K562 (cell line): ENCODE data around the gene NDC1. TPM values are rescaled to one million over a fixed set of nuclear protein-coding genes. Genes with fewer than 3 reads are reported as not detected.

Source experiments
- ATAC-seq: fragments of 200-7000 bp; cut with Tn5 transposase; 3 replicates; pipeline ENCODE4 v1.9.1; 2020; ENCODE audit warnings: moderate library complexity
- BruUV-seq: library from RNA; stranded (reverse); fragments of 400-500 nt; replicated peaks from 2 replicates; lab custom pipeline; 2021; lab: Mats Ljungman, UMichigan
- CTCF ChIA-PET: fragments of 300-600 bp; formaldehyde crosslinking; extraction: SDS; loops from one replicate; lab custom pipeline; 2021; ENCODE audit warnings: low intra/inter-chr PET ratio; lab: Yijun Ruan, JAX
- POLR2A ChIA-PET: fragments of 300-600, 350-650 bp; sonication (Branson Sonifier 250); formaldehyde crosslinking; extraction: SDS; loops from one replicate; lab custom pipeline; 2021; ENCODE audit warnings: antibody characterized with exemption, inconsistent platforms; lab: Yijun Ruan, JAX
- DNase-seq, 4 experiments: peaks; one replicate each; pipeline versions ENCODE4 v3.0.0 to v3.0.0-alpha.2; 2011 to 2018; ENCODE audit warnings: low spot score in 3 of 4, mixed read lengths in 3 of 4; ENCODE audit errors: extremely low read depth in 1 of 4
- FAIRE-seq: peaks from 2 replicates; lab custom pipeline; 2011; peaks lifted over from hg19 to GRCh38; lab: Jason Lieb, UNC
- H2AFZ ChIP-seq: 2 replicates; pipeline ENCODE4 v1.6.0; 2011; ENCODE audit warnings: low read depth, low read length, control low read depth, inconsistent platforms
- H3K27ac ChIP-seq: fragments of 200-600 bp; 3 replicates; pipeline ENCODE4 v1.8.0; 2011; ENCODE audit warnings: low read depth, mild to moderate bottlenecking, control low read depth, inconsistent platforms, low read length, moderate library complexity, mixed read lengths; ENCODE audit errors: extremely low read depth
- H3K27me3 ChIP-seq, 2 experiments: fragments of 300-600 bp in 1 of 2; 2 replicates in 1 of 2; 3 replicates in 1 of 2; pipeline versions ENCODE4 v1.6.0 to v1.8.0; 2011; ENCODE audit warnings: inconsistent platforms in 2 of 2, low read length in 2 of 2, mild to moderate bottlenecking in 1 of 2, mixed read lengths in 1 of 2, moderate library complexity in 1 of 2; ENCODE audit not compliant: control insufficient read depth in 2 of 2, insufficient read depth in 2 of 2
- H3K36me3 ChIP-seq: fragments of 300-600 bp; 3 replicates; pipeline ENCODE4 v1.8.0; 2011; ENCODE audit warnings: mild to moderate bottlenecking, low read length, inconsistent platforms; ENCODE audit not compliant: control insufficient read depth, insufficient read depth
- H3K4me1 ChIP-seq, 2 experiments: fragments of 200-600 bp in 1 of 2; replicated peaks in 1 of 2; 2 replicates in 1 of 2; 3 replicates in 1 of 2; pipeline versions ENCODE4 v1.5.1 to v1.8.0; 2011; ENCODE audit warnings: inconsistent platforms in 2 of 2, low read length in 2 of 2, mild to moderate bottlenecking in 1 of 2, mixed read lengths in 1 of 2, moderate library complexity in 1 of 2; ENCODE audit not compliant: control insufficient read depth in 2 of 2, insufficient read depth in 2 of 2
- H3K4me2 ChIP-seq: 2 replicates; pipeline ENCODE4 v1.6.1; 2011; ENCODE audit warnings: low read length, control low read depth, inconsistent platforms, mixed read lengths; ENCODE audit not compliant: insufficient read depth
- H3K4me3 ChIP-seq: fragments of 200-600 bp; sonication (generic), shearing (Covaris generic); 2 replicates; pipeline ENCODE4 v1.5.1; 2016; ENCODE audit warnings: control low read depth, inconsistent platforms
- H3K79me2 ChIP-seq: fragments of 200-600 bp; 3 replicates; pipeline ENCODE4 v1.8.0; 2011; ENCODE audit warnings: low read length, inconsistent platforms; ENCODE audit not compliant: control insufficient read depth, insufficient read depth
- H3K9ac ChIP-seq, 2 experiments: 2 replicates each; pipeline versions ENCODE4 v1.6.0 to v1.6.1; 2011; ENCODE audit warnings: low read depth in 2 of 2, low read length in 2 of 2, control low read depth in 1 of 2, inconsistent platforms in 1 of 2, mild to moderate bottlenecking in 1 of 2, mixed read lengths in 1 of 2; ENCODE audit not compliant: insufficient read depth in 1 of 2
- H3K9me1 ChIP-seq: one replicate; pipeline ENCODE4 v1.6.0; 2011; ENCODE audit warnings: inconsistent platforms, mild to moderate bottlenecking, low read length, moderate library complexity; ENCODE audit not compliant: control insufficient read depth, insufficient read depth
- H3K9me3 ChIP-seq: replicated peaks from 2 replicates; pipeline ENCODE4 v1.5.1; 2011; ENCODE audit warnings: low read depth, low read length, inconsistent platforms; ENCODE audit not compliant: control insufficient read depth, insufficient read depth
- H4K20me1 ChIP-seq: replicated peaks from 2 replicates; pipeline ENCODE4 v1.6.1; 2011; ENCODE audit warnings: low read length, inconsistent platforms, mixed read lengths; ENCODE audit not compliant: control insufficient read depth, insufficient read depth
- ATF1 ChIP-seq, 2 experiments: fragments of 450-650 bp in 1 of 2; IDR thresholded peaks; 2 replicates each; pipeline ENCODE4 v1.6.1; 2016; ENCODE audit warnings: missing compliant biosample characterization in 1 of 2, missing genetic modification characterization in 1 of 2
- CC2D1A ChIP-seq: fragments of 450-650 bp; IDR thresholded peaks from 2 replicates; pipeline ENCODE4 v1.6.1; 2017; ENCODE audit warnings: mild to moderate bottlenecking
- CREM ChIP-seq: IDR thresholded peaks from 2 replicates; pipeline ENCODE4 v1.6.1; 2014; ENCODE audit warnings: antibody characterized with exemption, low read depth
- GMEB1 ChIP-seq: fragments of 250-450 bp; sonication (Bioruptor Pico); IDR thresholded peaks from 2 replicates; pipeline ENCODE4 v1.4.0; 2020; ENCODE audit warnings: mild to moderate bottlenecking
- PTBP1 ChIP-seq: fragments of 200-400 bp; formaldehyde crosslinking; IDR thresholded peaks from 2 replicates; pipeline ENCODE4 v1.6.1; 2017; ENCODE audit warnings: low read depth, low read length
- SNRNP70 ChIP-seq: fragments of 200-400 bp; formaldehyde crosslinking; optimal IDR thresholded peaks from 2 replicates; pipeline ENCODE3; 2017; ENCODE audit warnings: low read depth, low read length
- SREBF1 ChIP-seq: fragments of 150-350 bp; IDR thresholded peaks from 2 replicates; pipeline ENCODE4 v1.6.1; 2014; ENCODE audit warnings: antibody characterized with exemption, low read depth, low read length, borderline replicate concordance
- SRSF9 ChIP-seq: fragments of 200-400 bp; formaldehyde crosslinking; IDR thresholded peaks from 2 replicates; pipeline ENCODE4 v1.6.1; 2017; ENCODE audit warnings: low read depth, low read length, borderline replicate concordance
- TAF1 ChIP-seq: IDR thresholded peaks from 2 replicates; pipeline ENCODE4 v1.6.1; 2011; ENCODE audit warnings: mild to moderate bottlenecking, low read length, moderate library complexity; ENCODE audit not compliant: insufficient read depth, control insufficient read depth, severe bottlenecking; ENCODE audit errors: extremely low read depth
- TCF3 ChIP-seq: sonication (generic); formaldehyde crosslinking; IDR thresholded peaks from 2 replicates; pipeline ENCODE4 v1.4.0; 2020; ENCODE audit warnings: mild to moderate bottlenecking, missing genetic modification reagents
- TRIM25 ChIP-seq: fragments of 450-650 bp; IDR thresholded peaks from 2 replicates; pipeline ENCODE4 v1.7.0; 2016; ENCODE audit warnings: borderline replicate concordance
- YBX1 ChIP-seq: fragments of 450-650 bp; IDR thresholded peaks from 2 replicates; pipeline ENCODE4 v1.7.1; 2016; ENCODE audit warnings: mild to moderate bottlenecking
- ZNF395 ChIP-seq: fragments of 200-800 bp; sonication (Bioruptor generic); IDR thresholded peaks from 2 replicates; pipeline ENCODE4 v1.6.1; 2017; ENCODE audit warnings: missing genetic modification characterization, missing compliant biosample characterization
- ZNF583 ChIP-seq: fragments of 250-450 bp; sonication (Bioruptor Pico); IDR thresholded peaks from 2 replicates; pipeline ENCODE4 v1.4.0; 2020
- ZNF668 ChIP-seq: fragments of 250-450 bp; sonication (Bioruptor Pico); IDR thresholded peaks from 2 replicates; pipeline ENCODE4 v1.8.0; 2022; ENCODE audit warnings: mild to moderate bottlenecking, inconsistent platforms
- ZNF778 ChIP-seq: fragments of 450-650 bp; formaldehyde crosslinking; IDR thresholded peaks from 2 replicates; pipeline ENCODE4 v1.4.0; 2020; ENCODE audit warnings: mild to moderate bottlenecking, moderate library complexity
- ZSCAN32 ChIP-seq: fragments of 450-650 bp; formaldehyde crosslinking; IDR thresholded peaks from 2 replicates; pipeline ENCODE4 v1.4.0; 2020; ENCODE audit warnings: mild to moderate bottlenecking, moderate library complexity
- ZZZ3 ChIP-seq: fragments of 450-650 bp; IDR thresholded peaks from 2 replicates; pipeline ENCODE4 v1.6.1; 2016; ENCODE audit warnings: antibody characterized with exemption, mild to moderate bottlenecking, moderate library complexity
- WGBS: fragments of 100-300 bp; shearing (Covaris generic); methylation state at CpG from one replicate; pipeline ENCODE4 v1.1.6; 2016; ENCODE audit warnings: low coverage, mixed read lengths; ENCODE audit not compliant: insufficient coverage; ENCODE audit errors: missing lambda C conversion rate; 5-methylcytosine and 5-hydroxymethylcytosine counted together
- in situ Hi-C: fragments of 300-500 bp; cut with MboI; formaldehyde crosslinking; loops from 4 replicates; pipeline ENCODE4 v1.15.0; 2018; ENCODE audit warnings: inconsistent platforms, mixed read lengths
- intact Hi-C: fragments of 100-400 bp; cut with micrococcal nuclease; formaldehyde crosslinking; loops from 2 replicates; pipeline ENCODE4 v1.14.2; 2022
- polyA plus RNA-seq, 8 experiments: library from polyadenylated mRNA; depleted of rRNA in 4 of 8; stranded (reverse) in 5 of 8; unstranded in 3 of 8; fragments of >200 nt; fragmentation: Nextera tagmentation in 2 of 8; fragmentation: Illumina TruSeq in 1 of 8; extraction: Ambion mirVana in 2 of 8; extraction: Trizol in 1 of 8; gene quantifications; 2 replicates each; pipeline versions ENCODE4 v1.2.1 to v1.2.3, GENCODE V29; 2011 to 2014; ENCODE audit warnings: inconsistent platforms in 1 of 8, missing spikeins in 1 of 8
- total RNA-seq, 7 experiments: library from RNA; depleted of rRNA in 6 of 7; stranded (reverse); fragments of >200 nt in 6 of 7; fragmentation: Illumina TruSeq in 2 of 7; extraction: Trizol in 2 of 7; gene quantifications; 2 replicates each; pipeline versions ENCODE4 v1.2.1 to v1.2.3, GENCODE V29; 2011 to 2021; ENCODE audit warnings: low replicate concordance in 1 of 7

Gene NDC1
- total and polyA plus RNA-seq, 9 of the 15 experiments (the other 6 are each of a cell fraction or from before 2014, with no cell fraction given) = 26.9 to 102 (median 64.5) TPM

GRCh38 chr1:53835491-53835890, 2.6 kb downstream of the NDC1 start:
- Histone ChIP-seq H3K9ac (no peak overlapping the region), H3K4me1 (peaks cover 4 to 13% of the 10 kb centered on the region in 2 experiments; a peak in 3 of 5 replicates), H3K9me3 (no peaks in the 10 kb centered on the region), H3K36me3 (peaks cover 43% of the 10 kb centered on the region), H3K4me3 (no peak overlapping the region), H4K20me1 (no peaks in the 10 kb centered on the region), H3K9me1 (no peaks in the 10 kb centered on the region), H3K27ac (no peak overlapping the region), H2AFZ (no peak overlapping the region), H3K4me2 (no peak overlapping the region), H3K27me3 (no peaks in the 10 kb centered on the region), H3K79me2 (peaks cover 65% of the 10 kb centered on the region)
- intact Hi-C loops (no loop called here), in situ Hi-C loops (no loop called here)
- TF ChIP-seq ZNF668 (CRISPR knock-in tag) (no peak), CREM (no peak), SNRNP70 (no peak), TCF3 (CRISPR knock-in tag) (no peak), YBX1 (no peak), SREBF1 (no peak), ZNF778 (CRISPR knock-in tag) (no peak), ZZZ3 (no peak), PTBP1 (no peak), CC2D1A (no peak), ZNF583 (CRISPR knock-in tag) (no peak), SRSF9 (no peak), ZSCAN32 (CRISPR knock-in tag) (no peak), GMEB1 (CRISPR knock-in tag) (no peak), TAF1 (no peak), TRIM25 (no peak), ATF1 (CRISPR knock-in tag; IDR thresholded peaks at IDR 0.05) (no peak), ATF1 (tag; IDR thresholded peaks at IDR 0.05) (no peak), ZNF395 (no peak)
- WGBS = 92% methylated on average over 2 of the region's 2 CpGs
- ATAC-seq (no peak), FAIRE-seq (no peak), DNase-seq (no peak)
- BruUV-seq = no TSS peak
- ChIA-PET CTCF (no interaction called here), POLR2A (interaction anchor here (0.6 to 2.6 kb wide), 2 partner anchors 10 to 1754 kb away, joined by 3 to 11 read pairs; no protein-coding TSS in a partner anchor)
